Measurements from ENCODE around the gene PRKCH. TPM values are rescaled to one million over a fixed set of nuclear protein-coding genes. Genes with fewer than 3 reads are reported as not detected.

PRKCH gene
- total RNA-seq, 3 donors from 2014 or later: 12.3 to 15.4 (median 14.8) TPM

- intact Hi-C loops (cut with DNase I, micrococcal nuclease): no loop called here
- ATAC-seq (no peak), DNase-seq (no peak)
- H3K9me3 ChIP-seq: no peaks in the 10 kb centered on the region
- TF ChIP-seq CTCF (IDR thresholded peaks at IDR 0.05): no peak
- H3K4me1 ChIP-seq (ENCODE audit: low read depth): no peaks in the 10 kb centered on the region
- no peak overlapping the region for H3K4me3 ChIP-seq
- no peaks in the 10 kb centered on the region for H3K36me3 ChIP-seq (ENCODE audit: low read depth)
Observed at GRCh38 chr14:61578745-61579144, 257.4 kb downstream of the PRKCH start.

- Histone ChIP-seq H3K4me3 (no peak overlapping the region), H3K4me1 (ENCODE audit: low read depth) (no peaks in the 10 kb centered on the region), H3K9me3 (no peaks in the 10 kb centered on the region), H3K36me3 (ENCODE audit: low read depth) (no peaks in the 10 kb centered on the region)
- DNase-seq (no peak), ATAC-seq (no peak)
- intact Hi-C loops (cut with DNase I, micrococcal nuclease): no loop called here
- no peak for TF ChIP-seq CTCF (IDR thresholded peaks at IDR 0.05)
Observed at GRCh38 chr14:61581340-61581739, 260.0 kb downstream of the PRKCH start.

GRCh38 chr14:61581955-61582615 is 260.7 kb downstream of the PRKCH start:
- ATAC-seq: no peak
- no peak overlapping the region for H3K4me3 ChIP-seq
- no peak for DNase-seq
- no peak for TF ChIP-seq CTCF (IDR thresholded peaks at IDR 0.05)
- H3K9me3 ChIP-seq: no peaks in the 10 kb centered on the region
- intact Hi-C loops (cut with DNase I, micrococcal nuclease): no loop called here
- H3K4me1 ChIP-seq (ENCODE audit: low read depth): no peaks in the 10 kb centered on the region
- H3K36me3 ChIP-seq (ENCODE audit: low read depth): no peaks in the 10 kb centered on the region

- no peaks in the 10 kb centered on the region for H3K9me3 ChIP-seq
- no peak overlapping the region for H3K4me3 ChIP-seq
- intact Hi-C loops (cut with DNase I, micrococcal nuclease): no loop called here
- no peak for ATAC-seq
- DNase-seq: no peak
- no peak for TF ChIP-seq CTCF (IDR thresholded peaks at IDR 0.05)
- no peaks in the 10 kb centered on the region for H3K36me3 ChIP-seq (ENCODE audit: low read depth)
- no peaks in the 10 kb centered on the region for H3K4me1 ChIP-seq (ENCODE audit: low read depth)
Observed at GRCh38 chr14:61582815-61583214, 261.4 kb downstream of the PRKCH start.

- Histone ChIP-seq H3K36me3 (ENCODE audit: low read depth) (no peaks in the 10 kb centered on the region), H3K4me1 (ENCODE audit: low read depth) (no peaks in the 10 kb centered on the region), H3K9me3 (no peaks in the 10 kb centered on the region), H3K4me3 (no peak overlapping the region)
- no peak for TF ChIP-seq CTCF (IDR thresholded peaks at IDR 0.05)
- intact Hi-C loops (cut with DNase I, micrococcal nuclease): no loop called here
- ATAC-seq (no peak), DNase-seq (no peak)
Observed at GRCh38 chr14:61584331-61584741, 263.0 kb downstream of the PRKCH start.
